Measurements from ENCODE around the gene SRPK2.
A peak's percentile ranks its signal among the peaks of the same experiment; 100 is the strongest.
"Not testable (repeated sequence)": the region's sequence is repeated elsewhere in the genome, so short reads cannot be mapped to it uniquely, and the experiment has no call there.

SRPK2 gene

DNA sequence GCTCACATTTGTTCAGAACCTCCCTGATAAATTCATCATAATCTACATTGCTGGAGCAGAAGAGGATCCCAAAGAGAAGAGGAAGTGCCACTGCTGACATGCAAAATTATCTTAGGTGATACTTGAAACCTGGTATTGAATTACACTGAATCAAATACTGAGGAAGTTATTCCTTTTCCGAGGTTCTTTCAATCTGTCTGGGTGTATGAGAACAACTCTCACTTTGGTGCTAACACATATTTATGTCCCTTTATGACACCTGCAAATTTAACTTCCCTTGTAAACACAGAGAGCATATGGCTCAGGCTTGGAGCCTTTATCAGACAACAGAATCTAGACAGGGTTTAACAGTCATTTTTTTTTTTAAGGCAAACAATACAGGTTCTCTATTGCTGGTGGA is 131.4 kb downstream of the SRPK2 start:
- no peak for DNase-seq

DNA sequence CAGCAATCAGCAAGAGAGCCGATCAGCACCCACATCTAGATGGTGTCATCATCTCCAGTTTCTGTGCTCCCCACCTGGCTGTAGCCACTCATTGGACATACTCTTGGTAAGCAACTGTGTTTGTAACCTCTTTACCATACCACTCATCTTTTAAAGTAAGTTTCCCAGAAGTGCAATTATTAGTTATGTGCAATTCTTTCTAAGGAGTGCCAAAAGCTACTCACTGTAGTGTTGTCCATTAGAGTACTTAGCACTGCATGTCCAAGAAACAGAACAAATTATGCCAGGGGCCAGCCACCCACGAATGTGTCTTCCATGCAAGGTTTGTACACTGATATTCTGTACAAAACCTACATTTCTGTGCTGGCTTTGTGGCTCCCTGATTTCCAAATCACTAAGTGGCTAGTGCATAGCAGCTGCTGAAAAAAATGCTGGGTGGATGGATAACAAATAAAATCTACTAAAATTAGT is 131.9 kb downstream of the SRPK2 start:
- DNase-seq: no peak

DNA sequence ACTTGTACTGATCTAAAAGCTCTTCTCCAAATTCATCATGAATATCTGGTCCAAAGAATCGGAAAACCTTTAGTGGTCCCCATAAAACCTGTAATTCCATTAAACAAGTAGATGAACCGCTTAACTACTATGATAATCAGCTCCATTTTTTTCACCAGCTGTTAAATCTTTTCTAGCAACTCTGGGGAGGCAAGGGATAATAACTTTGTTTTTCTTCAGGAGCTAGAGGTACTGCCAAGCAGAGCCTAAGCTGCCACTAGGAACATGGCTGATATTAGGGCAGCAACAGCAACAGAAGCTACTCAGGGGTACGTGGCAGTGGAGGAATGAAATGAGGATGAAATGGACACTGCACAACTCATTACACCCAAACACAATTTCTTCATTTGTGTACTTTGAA is 138.0 kb downstream of the SRPK2 start:
- DNase-seq: no peak

DNA sequence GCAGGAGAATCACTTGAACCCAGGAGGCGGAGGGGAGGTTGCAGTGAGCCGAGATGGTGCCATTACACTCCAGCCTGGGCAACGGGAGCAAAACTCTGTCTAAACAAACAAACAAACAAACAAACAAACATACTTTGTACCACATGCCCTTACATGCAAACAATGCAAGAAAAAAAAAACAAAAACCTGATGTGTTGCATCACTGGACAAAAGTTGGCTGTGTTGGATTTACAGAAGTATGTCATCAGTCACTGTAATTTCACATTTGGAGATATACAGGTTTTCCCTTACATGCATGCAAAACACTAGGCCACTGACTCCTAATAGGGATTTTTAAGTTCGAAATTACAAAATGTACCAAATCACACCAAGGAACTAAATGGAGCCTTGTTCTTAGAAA is 138.5 kb downstream of the SRPK2 start:
- DNase-seq: peak; percentile 23

DNA sequence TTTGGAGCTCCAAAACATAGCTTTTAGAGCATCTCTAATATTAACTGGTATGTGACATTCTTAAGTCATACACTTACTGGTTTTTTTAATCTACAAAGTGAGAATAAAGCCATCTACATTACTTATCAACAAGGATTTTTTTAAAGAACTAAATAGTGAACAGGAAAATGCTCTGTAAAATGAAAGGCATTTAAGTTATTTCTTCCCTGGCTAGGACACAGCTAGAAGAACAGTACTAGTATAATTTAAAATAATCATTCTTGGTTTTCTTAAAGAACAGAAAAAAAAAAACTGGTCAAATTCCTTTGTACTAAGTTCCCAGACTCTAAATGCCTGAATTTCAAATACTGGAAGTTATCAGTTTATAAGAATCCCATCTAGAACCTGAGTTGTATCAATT is 139.5 kb downstream of the SRPK2 start:
- no peak for DNase-seq

DNA sequence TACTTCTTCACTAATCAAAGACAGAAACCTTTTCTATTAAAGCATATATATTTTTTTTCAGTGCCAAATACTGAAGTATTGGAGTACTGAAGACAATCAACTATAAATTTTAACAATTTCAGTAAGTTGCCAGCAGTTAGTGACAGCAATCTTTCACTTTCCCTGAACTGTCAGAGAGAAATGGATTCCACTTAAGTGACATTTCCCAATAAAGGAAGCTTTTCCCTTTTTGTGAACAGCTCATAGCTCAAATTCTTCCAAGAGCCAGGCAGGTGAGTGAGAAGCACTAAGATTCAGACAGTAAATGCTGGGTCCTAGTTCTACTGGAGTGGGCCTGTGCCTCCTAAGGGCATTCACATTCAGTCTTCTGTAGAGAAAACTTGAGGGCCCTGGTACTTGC is 142.0 kb downstream of the SRPK2 start:
- DNase-seq: no peak

DNA sequence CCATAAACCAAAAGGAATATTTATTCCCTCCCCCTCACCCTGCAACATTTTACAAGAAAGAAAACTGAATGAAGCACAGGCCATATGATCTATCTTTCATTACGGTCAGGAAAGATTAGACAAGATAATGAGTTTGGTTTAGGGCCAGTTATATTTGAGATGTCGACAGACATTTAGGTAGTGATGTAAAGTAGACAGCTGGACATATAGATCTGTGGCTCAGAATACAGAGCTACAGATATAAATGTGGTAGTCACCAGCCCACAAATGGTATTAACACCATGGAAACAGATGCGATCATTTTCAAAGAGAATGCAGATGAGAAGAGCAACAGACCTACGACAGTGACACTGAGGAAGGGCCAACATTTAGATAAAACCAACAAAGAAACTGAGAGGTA is 142.5 kb downstream of the SRPK2 start:
- DNase-seq: no peak

DNA sequence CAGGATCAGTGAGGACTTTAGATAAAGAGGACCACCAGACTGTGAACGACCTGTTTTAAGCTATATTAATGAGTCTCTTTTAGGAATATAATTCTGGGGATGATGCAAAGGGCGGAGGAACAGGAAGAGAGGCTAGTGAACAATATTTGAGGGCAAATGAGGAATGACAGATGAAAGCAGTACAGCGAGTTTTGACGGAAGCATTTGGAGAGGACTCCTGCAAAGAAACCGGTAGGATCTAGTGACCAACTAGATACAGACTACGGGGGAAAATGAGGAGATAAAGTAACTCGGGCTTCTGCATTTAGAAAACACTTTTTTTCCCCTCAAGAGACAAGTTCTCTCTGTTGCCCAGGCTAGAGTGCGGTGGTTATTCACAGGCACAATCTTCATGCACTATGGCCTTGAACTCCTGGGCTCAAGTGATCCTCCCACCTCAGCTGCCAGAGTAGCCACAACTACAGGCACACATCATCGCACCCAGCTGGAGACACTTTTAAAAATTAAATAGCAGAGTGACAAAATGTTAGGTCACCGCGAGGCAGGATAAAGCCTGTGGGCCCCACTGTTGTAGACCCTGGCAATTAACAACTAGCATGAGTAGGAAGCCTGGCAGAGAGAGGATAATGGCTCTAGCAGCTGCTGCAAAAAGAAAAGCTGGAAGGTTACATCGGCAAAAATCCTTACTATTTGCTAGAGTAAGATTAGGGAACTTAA is 143.2 kb downstream of the SRPK2 start:
- DNase-seq: no peak

DNA sequence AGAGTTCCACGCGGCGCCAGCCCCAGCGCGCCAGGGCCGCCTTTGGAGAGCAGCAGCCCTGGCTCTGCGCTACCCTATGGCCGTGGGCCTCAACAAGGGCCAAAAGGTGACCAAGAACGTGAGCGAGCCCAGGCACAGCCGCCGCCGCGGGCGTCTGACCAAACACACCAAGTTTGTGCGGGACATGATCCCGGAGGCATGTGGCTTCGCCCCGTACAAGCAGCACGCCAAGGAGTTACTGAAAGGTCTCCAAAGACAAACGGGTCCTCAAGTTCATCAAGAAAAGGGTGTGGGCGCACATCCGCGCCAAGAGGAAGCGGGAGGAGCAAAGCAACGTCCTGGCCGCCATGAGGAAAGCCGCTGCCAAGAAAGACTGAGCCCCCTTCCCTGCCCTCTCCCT is 144.1 kb downstream of the SRPK2 start:
- DNase-seq: no peak

DNA sequence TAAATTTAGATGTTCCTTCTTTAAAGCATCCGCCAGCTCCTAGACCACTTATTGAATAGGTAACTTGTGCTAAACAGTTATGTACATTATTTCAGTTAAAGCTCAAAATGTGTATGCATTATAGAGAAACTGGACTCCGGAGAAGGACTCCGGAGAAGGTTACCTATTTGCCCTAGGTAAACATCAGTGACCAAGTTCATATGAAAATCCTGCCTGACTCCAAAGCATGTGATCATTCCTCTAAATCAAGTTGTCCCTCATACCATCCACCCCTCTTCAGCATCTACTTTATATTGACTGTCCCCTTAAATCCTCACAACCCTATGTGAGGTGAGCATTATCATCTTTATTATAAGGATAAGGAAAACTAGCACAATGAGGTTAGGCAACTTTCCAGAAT is 147.5 kb downstream of the SRPK2 start:
- DNase-seq: no peak

DNA sequence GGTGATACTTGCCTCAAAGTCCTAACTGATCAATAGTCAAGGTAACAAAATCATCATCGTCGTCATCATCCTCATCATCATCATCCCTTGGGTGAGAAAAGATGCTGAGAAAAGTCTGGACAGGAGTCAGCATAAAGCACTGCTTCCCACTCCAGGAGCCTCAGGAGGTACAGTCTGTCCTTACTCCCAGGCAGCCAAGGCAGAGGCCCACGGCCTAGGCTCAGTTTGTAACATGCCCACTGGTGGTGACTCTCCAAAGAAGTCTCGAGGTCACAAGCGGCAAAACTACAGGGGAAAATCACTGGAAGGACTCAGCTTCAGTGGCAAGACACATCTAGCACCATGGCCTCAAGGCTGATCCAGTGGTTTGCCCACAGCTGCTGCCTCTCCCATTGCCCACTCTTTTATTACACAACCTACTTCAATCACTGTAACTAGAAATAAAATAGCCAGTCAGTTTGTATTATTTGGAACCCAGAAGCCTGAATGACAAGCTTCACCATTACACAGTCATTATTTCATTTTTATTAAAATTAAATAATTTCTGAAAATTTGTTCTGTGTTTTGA is 150.4 kb downstream of the SRPK2 start:
- DNase-seq: no peak

DNA sequence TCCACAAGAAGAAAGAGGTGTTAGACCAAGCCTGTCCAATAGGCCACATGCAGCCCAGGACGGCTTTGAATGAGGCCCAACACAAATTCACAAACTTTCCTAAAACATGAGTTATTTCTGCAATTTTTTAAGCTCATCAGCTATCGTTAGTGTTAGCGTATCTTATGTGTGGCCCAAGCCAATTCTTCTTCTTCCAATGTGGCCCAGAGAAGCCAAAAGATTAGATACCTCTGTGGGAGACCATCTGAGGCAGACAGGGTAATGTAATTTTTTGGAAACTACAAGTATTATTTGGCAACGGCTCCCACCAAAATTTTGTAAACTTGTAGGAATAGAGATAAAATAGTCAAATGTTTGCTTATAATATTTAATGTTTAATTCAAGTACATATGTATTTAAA is 153.8 kb downstream of the SRPK2 start:
- no peak for DNase-seq

DNA sequence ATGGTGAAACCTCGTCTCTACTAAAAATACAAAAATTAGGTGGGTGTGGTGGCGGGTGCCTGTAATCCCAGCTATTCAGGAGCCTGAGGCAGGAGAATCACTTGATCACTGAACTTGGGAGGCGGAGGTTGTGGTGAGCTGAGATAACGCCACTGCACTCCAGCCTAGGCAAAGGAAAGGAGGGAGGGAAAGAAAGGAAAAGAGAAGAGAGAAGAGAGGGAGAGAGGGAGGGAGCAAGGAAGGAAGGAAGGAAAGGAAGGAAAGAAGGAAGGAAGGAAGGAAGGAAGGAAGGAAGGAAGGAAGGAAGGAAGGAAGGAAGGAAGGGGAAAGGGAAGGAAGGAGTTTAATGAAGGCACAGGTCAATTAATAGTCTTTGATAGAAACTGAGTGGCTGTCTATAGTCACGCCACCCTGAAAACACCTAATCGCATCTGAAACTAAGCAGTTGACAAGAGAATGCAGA is 155.9 kb downstream of the SRPK2 start:
- not testable (repeated sequence) for DNase-seq

DNA sequence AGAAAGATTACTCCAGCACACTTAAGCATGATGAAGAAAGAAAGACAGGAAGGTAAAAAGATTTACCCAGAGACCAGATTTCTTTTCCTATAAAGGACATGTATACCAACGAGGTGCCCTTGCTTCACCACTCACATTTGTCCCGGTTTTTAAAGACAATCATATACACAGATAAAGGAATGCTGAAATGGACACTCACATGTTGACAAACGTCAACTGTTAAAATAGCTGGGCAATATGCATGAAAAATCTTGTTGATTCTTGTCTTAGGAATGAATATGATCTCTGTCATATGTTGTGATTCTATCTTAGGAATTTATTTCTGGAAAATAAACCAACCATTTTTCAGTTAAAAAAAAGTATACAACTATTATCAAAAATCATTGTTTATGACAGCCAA is 158.2 kb downstream of the SRPK2 start:
- DNase-seq: no peak

DNA sequence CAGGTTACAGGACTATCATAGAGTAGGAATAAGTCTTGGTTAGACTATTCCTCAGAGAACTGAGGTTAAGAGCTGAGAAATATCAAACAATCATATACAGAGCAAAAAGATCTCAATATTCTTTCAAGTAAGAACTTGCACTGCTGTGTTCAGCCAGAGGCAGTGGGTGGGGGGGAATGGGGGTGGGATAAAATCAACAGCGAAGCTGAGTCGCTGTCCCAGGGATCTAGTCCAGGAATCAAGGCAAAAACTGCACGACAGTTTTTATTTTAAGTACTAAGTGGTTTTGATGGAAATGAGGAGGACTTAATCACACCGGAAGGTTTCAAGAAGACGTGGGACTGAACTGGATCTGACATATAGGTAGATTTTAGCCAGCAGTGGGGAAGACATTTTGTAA is 159.1 kb downstream of the SRPK2 start:
- no peak for DNase-seq

DNA sequence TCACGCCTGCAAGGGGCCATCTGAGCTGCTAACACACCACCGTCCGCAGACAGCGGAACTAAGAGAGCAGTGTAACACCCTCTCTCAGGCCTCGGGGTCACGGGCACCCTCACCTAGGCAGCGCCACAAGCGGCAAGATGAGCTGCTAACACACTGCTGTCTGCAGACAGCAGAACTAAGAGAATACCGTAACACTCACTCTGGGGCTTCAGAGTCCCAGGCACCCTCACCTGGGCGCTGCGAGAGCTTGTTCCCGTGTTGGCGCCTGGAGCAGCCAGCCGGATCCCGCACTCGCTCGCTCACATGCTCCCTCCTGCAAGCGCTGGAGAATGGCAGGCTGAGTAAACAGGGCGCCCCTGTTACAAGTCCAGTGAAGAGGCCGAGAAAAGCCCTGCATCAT is 160.2 kb downstream of the SRPK2 start:
- DNase-seq: no peak

DNA sequence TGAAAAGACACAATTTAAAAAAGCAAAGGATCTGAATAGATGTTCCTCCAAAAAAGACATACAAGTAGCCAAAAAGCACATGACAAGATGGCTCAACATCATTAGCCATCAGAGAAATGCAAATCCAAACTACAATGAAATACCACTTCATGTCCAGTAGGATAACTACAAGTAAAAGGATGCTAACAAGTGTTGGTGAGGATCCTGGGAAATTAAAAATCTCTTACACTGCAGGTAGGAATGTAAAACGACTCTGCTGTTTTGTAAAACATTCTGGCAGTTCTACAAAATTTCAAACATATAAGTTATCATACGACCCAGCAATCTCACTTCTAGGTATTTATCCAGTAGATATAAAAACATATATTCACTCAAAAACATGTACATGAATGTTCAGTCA is 161.3 kb downstream of the SRPK2 start:
- no peak for DNase-seq

DNA sequence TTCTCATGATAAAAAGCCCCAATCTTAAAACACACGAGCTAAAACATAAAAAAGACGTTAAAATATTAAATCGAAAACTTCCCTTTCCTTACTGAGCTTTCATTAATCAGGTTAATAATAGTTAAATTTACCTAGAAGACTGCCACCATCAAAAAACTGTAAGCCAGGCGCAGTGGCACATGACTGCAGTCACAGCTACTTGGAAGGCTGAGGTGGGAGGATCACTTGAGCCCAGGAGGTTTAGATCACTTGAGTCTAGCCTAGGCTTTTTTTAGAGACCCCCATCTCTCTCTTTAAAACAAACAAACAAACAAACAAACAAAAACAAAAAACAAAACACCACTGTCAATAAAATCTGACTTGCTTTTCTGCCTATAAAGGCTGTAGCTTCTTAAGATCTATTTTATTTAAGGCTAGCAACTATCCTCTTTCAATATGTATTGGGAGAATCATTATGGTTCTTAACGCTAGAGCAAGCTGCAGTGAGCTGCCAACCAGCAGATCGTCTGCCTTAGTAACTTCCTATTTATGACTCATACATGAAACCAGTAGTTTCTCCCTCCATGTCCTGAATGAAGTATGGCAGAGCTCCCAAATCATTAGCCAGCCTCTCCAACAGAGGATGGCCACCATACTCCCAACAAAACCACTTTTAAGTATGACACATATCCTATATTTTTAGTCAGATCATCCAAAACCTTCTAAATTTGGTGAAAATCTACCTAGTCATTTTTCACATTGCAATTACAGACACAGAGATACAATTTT is 163.7 kb downstream of the SRPK2 start:
- peak; percentile 80 for DNase-seq

DNA sequence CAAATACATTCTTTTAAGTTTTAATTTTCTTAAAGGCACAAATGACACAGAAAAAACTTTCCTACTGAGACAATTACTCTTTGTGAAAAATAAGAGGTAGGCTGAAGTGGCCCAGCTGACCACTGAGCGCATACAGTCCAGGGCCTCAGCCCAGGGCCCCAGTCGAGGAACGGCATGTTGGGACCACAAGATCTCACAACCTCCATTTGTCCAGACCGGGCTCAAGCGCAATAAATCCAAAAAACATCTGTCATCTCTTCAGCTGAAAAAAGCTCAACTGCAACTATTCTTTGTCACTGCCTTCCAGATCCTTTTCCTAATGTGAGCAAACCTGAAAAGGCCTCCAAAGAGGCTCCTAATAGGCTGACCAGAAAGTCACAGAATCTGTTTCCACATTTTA is 165.8 kb downstream of the SRPK2 start:
- DNase-seq: no peak

DNA sequence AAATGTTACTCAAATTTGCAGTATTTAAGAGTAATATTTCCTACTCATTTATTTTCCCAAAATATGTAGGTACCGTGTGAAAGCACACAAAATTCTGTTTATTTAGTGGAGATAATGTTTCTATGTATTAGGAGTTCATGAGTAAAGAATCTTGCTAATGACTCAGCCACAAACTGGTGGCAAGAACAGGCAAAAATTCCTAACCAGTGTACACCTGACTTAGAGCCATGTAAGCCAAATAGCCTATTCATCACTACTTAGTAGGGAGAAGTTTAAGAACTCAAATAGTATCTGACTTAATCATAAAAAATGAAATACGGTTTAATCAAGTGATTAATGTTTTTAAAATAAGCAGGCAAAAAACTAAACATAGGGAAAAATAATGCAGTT is 169.0 kb downstream of the SRPK2 start:
- no peak for DNase-seq

DNA sequence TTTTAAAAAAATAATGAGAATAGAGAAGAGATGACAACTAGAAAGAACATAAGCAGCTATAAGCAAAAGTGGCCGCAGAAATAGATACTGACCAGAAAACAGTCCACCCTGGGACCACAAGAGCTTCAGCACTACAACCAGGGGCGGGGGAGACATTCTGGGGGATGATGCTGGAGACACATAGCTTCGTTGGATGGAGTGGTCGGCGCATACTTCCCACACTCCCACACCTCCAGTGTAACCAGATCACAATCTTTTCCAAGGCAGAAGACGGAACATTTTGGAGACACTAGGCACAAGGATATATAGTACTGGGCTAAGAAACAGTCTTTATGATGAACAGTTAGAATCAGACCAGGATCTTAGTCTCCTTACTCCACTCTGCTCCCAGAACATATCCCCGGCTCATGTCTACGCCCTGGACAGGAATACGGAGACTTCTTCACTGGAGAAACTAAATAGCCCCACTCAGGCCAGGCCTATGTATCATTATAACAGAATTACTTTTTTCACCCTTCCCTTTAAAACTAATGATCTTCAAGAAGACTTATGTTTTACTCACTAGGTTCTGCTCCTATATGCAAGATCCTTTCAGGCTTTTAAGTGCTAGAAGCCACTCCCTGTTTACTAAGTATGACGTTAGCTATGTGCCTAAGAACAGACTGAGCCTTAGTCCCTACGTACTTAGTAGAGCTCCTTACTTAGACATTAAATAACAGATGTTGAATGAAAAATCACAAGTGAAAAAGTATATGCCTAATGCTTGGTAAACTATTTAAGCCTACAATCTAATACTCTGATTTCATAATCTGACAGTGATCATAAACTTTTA is 169.6 kb downstream of the SRPK2 start:
- DNase-seq: no peak

DNA sequence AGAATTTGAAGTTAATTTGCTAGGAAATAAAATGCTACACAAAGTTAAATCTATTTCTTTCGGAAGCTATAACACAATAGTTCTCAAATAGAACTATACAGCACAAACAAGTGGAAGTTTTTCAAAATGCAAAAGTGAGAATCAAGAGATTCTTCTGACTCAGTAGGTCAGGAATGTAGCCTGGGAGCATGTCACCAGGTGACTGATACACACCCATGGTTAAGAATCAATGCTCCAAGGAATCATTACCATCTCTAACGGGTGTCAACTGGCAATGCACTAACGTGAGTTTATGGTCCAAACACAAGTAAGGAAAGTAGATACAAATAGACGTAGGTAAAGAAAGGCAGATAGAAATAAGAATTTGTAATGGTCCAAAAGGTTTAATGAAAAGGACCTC is 170.5 kb downstream of the SRPK2 start:
- no peak for DNase-seq

DNA sequence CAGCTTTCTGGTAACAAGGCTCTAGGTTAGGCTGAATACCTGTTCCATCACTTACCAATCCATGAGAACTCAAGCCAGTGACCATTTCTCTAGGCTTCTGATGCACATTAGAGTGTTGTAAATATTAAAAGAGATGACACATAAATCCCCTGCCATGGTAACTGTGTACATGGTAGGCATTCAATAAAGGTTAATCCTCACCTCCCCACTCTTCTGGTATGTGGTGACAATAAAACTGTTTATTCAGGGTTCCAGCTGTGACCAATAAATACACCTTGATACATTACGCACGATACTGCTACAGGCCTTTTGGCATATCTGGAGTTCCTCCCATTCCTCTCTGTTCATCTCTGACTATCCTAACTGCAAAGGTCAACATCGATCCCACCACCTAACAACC is 171.9 kb downstream of the SRPK2 start:
- DNase-seq: no peak
